Measurements from ENCODE around the gene PLXNA4.

PLXNA4 gene

DNA sequence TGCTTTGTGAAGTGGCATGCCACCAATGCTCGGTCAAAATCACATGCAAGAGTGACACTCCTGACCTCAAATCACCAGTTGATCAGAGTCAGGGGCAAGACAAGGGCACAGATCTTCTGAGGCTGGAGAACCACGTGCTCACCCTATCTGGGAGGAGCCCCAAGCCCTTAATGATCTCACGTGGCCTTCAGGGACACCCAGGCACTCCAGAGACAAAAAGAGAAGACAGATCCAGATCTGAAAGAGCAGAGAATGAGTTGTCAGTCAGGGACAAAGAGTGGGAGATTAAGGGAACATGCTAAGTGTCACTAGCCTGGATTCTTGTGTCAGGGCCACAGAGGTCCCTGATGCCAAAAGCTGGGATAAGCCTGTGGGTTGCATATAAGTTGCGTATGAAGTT is 134.3 kb downstream of the PLXNA4 start:
- no peak overlapping the region for H3K4me3 ChIP-seq (ENCODE audit: low read depth, low read length)
- TF ChIP-seq, protein P1, sequence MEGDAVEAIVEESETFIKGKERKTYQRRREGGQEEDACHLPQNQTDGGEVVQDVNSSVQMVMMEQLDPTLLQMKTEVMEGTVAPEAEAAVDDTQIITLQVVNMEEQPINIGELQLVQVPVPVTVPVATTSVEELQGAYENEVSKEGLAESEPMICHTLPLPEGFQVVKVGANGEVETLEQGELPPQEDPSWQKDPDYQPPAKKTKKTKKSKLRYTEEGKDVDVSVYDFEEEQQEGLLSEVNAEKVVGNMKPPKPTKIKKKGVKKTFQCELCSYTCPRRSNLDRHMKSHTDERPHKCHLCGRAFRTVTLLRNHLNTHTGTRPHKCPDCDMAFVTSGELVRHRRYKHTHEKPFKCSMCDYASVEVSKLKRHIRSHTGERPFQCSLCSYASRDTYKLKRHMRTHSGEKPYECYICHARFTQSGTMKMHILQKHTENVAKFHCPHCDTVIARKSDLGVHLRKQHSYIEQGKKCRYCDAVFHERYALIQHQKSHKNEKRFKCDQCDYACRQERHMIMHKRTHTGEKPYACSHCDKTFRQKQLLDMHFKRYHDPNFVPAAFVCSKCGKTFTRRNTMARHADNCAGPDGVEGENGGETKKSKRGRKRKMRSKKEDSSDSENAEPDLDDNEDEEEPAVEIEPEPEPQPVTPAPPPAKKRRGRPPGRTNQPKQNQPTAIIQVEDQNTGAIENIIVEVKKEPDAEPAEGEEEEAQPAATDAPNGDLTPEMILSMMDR (conservative IDR thresholded peaks at IDR 0.05; ENCODE audit: low read depth, low read length) = no peak
- DNase-seq (ENCODE audit: low read depth) = no peak

DNA sequence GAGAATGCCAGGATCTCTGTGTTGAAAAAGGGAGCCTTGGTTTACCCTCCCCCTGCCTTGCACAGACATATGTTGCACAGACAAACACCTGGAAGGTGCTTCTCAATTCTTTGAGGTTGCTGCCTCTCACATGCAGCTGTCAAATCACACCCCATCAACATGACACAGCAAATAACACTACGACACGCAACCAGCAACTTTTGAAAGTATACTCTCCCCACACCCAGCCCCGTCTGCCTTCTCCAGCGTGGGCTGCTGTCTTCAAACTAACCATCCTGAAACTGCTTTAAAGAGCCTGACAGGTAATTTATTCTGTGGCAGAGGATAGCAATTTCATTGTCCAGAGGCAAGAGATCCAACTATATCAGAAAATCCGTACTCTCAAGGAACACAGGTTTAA is 136.1 kb downstream of the PLXNA4 start:
- no peak overlapping the region for H3K4me3 ChIP-seq (ENCODE audit: low read depth, low read length)
- TF ChIP-seq, protein P1 (conservative IDR thresholded peaks at IDR 0.05; ENCODE audit: low read depth, low read length) = no peak
- no peak for DNase-seq (ENCODE audit: low read depth)

DNA sequence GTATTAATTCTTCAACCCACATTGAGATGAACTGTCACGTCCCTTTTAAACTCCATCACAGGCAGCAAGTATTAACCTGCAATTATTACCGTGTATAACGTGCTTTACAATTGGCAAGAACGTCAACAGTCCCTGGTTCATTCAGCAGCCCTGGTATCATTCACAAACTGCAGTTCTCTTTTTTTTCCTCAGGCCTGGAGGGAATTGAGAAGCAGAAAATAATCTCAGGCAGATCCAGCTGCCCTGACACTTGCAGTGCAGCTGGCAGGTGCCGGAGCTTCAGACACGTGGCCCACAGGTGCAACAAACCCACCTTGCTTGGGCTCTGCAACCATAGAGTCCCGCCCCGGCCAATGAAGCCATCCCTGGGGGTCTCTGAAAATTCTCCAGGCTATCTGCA is 137.3 kb downstream of the PLXNA4 start:
- H3K4me3 ChIP-seq (ENCODE audit: low read depth, low read length) = no peak overlapping the region
- TF ChIP-seq, protein P1 (conservative IDR thresholded peaks at IDR 0.05; ENCODE audit: low read depth, low read length) = no peak
- DNase-seq (ENCODE audit: low read depth) = no peak

DNA sequence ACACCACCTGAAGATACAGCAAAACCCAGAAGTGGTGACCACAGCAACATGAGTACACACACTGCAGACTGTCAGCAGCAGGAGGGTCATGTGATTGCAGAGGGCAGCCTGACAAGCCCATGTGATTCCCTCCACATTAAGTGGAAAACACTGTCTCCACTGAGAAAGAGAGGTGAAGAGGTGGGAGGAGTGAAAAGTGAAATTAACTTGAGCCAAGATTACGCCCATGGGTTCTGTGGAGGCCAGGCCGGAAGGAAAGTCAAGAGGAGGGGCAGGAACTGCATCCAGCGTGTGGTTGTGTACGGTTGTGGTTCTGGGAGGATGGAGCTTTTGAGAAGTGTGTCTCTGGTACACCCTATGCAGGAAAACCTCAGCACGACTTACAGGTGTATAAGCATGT is 138.5 kb downstream of the PLXNA4 start:
- H3K4me3 ChIP-seq (ENCODE audit: low read depth, low read length) = no peak overlapping the region
- TF ChIP-seq, protein P1 (conservative IDR thresholded peaks at IDR 0.05; ENCODE audit: low read depth, low read length) = no peak
- no peak for DNase-seq (ENCODE audit: low read depth)

DNA sequence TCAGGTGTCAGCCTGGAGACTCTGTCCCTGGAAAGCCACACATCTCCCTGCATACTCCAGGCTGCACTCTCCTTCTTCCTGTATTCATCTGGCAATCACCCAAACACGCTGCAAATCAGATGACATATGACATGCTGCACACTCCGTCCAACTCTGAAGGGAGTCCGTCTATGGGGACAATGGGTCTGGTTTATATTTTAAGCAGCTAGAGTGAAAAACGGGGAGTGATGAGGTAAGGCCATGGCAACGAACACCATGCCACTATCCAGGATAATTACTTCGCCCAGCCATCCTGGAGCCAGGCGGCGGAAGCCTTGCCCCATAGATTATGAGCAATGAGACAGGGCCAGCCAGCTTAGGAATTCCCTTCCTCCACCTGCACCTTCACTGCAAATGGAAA is 140.1 kb downstream of the PLXNA4 start:
- no peak for DNase-seq (ENCODE audit: low read depth)
- H3K4me3 ChIP-seq (ENCODE audit: low read depth, low read length) = no peak overlapping the region
- TF ChIP-seq, protein P1 (conservative IDR thresholded peaks at IDR 0.05; ENCODE audit: low read depth, low read length) = no peak

DNA sequence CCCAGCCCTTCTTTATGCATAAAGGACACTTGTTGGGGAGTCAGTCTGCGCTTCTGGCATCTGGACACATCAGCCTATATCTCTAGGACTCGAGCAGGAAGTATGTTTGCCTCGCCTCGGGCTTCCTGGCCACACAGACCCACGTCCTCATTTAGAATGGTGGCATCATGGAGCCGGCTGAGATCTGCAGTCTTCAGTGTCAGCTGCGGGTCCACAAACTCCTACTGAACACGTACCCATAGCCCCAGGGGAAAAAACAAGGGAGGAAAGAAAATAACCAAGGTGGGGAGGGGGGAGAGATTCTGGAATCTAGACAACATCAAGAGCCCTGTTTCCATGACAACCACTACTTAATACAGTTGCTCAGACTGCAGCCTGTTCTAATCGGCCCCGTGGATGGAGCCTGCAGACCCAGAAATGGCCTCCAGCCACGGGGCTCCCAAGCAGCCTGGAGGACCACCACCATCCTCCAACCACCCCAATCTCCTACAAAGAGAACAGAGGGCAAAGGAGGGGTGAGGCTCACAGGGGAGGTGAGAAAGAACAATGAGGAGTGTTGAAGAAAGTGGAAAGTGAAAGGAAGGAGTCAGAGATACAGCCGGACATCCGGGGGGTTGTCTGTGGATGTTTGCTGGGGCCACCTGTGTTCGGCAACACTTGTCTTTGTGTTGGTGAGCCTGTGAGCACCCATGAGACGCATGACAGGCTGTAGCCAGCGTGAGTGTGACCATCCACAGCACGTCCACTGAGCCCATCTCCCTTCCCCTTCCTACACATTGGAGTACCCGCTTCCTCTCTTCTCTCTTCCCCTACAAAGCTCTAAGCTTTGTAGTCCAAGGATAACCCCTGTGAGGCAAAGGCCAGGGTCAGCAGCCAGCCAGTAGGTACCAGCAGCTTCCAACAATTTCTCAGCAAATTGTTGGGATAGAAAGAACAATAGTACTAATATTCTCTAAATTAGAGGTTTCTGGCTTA is 141.0 kb downstream of the PLXNA4 start:
- TF ChIP-seq, protein P1 (conservative IDR thresholded peaks at IDR 0.05; ENCODE audit: low read depth, low read length) = no peak
- no peak overlapping the region for H3K4me3 ChIP-seq (ENCODE audit: low read depth, low read length)
- no peak for DNase-seq (ENCODE audit: low read depth)

DNA sequence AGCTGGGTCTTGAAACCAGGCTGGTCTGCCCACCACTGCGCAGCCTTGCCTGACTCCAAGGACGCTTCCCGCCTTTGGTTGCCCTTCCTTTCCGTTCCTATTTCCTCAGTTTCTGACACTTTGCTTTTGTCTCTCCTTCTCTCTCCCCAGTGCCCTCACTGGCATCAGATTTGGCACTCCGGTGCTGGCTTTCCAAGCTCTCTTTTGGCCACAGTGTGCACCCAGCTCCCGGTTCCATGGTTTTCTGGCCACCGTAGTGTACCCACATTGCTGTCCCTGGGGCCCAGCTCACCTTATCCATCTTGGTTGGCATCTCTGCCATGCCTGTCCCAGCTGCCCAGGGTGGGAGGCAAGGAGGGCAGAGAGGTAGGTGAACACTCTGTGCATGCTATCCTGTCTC is 142.2 kb downstream of the PLXNA4 start:
- no peak for DNase-seq (ENCODE audit: low read depth)
- H3K4me3 ChIP-seq (ENCODE audit: low read depth, low read length) = no peak overlapping the region
- TF ChIP-seq, protein P1 (conservative IDR thresholded peaks at IDR 0.05; ENCODE audit: low read depth, low read length) = no peak

Measured in choroid plexus epithelial cell (primary cell).